Measurements from ENCODE around the gene MCOLN2.

Gene MCOLN2

GRCh38 chr1:84949664-84950063, 47.2 kb downstream of the MCOLN2 start:
- Histone ChIP-seq H3K79me2 (ENCODE audit: control insufficient read depth, low read length) (0 out of 2 replicates have a peak, but pooled peaks cover 3% of the 10 kb centered on the region), H3F3A (ENCODE audit: control insufficient read depth, insufficient read depth) (no peaks in the 10 kb centered on the region; the same call in 1 of the 2 replicates), H3K9me2 (replicated peaks; ENCODE audit: control insufficient read depth, low read length) (no peaks in the 10 kb centered on the region), H3K4me2 (ENCODE audit: low read length) (no peak overlapping the region), H3K27ac (ENCODE audit: low read depth, low read length) (no peak overlapping the region), H3K36me3 (ENCODE audit: control insufficient read depth, low read length) (peaks cover 46% of the 10 kb centered on the region), H4K20me1 (ENCODE audit: control insufficient read depth, insufficient read depth, low read depth, low read length) (no peaks in the 10 kb centered on the region), H3K9me3 (ENCODE audit: control insufficient read depth, insufficient read depth, low read length) (no peaks in the 10 kb centered on the region), H3K4me3 (ENCODE audit: low read length) (no peak overlapping the region), H3K27me3 (ENCODE audit: control insufficient read depth, low read length) (no peaks in the 10 kb centered on the region), H3K4me1 (ENCODE audit: control insufficient read depth, low read length) (peaks cover 11% of the 10 kb centered on the region)
- TF ChIP-seq CTCF (IDR thresholded peaks at IDR 0.05; ENCODE audit: low read depth, low read length, poor library complexity, severe bottlenecking) (no peak), EZH2phosphoT487 (IDR thresholded peaks at IDR 0.05; ENCODE audit: borderline replicate concordance, low read length) (no peak)

GRCh38 chr1:84947536-84948410, 49.1 kb downstream of the MCOLN2 start:
- H3K4me2 ChIP-seq (ENCODE audit: low read length) = no peak overlapping the region
- no peaks in the 10 kb centered on the region for H3K9me3 ChIP-seq (ENCODE audit: control insufficient read depth, insufficient read depth, low read length)
- 0 out of 2 replicates have a peak, but pooled peaks cover 3% of the 10 kb centered on the region for H3K79me2 ChIP-seq (ENCODE audit: control insufficient read depth, low read length)
- TF ChIP-seq CTCF (IDR thresholded peaks at IDR 0.05; ENCODE audit: low read depth, low read length, poor library complexity, severe bottlenecking) (no peak), EZH2phosphoT487 (IDR thresholded peaks at IDR 0.05; ENCODE audit: borderline replicate concordance, low read length) (no peak)
- no peak overlapping the region for H3K4me3 ChIP-seq (ENCODE audit: low read length)
- H3K9me2 ChIP-seq (replicated peaks; ENCODE audit: control insufficient read depth, low read length) = no peaks in the 10 kb centered on the region
- H3K36me3 ChIP-seq (ENCODE audit: control insufficient read depth, low read length) = peaks cover 35% of the 10 kb centered on the region
- H3F3A ChIP-seq (ENCODE audit: control insufficient read depth, insufficient read depth) = no peaks in the 10 kb centered on the region; the same call in 1 of the 2 replicates
- H3K4me1 ChIP-seq (ENCODE audit: control insufficient read depth, low read length) = peaks cover 13% of the 10 kb centered on the region
- no peaks in the 10 kb centered on the region for H3K27me3 ChIP-seq (ENCODE audit: control insufficient read depth, low read length)
- no peak overlapping the region for H3K27ac ChIP-seq (ENCODE audit: low read depth, low read length)
- no peaks in the 10 kb centered on the region for H4K20me1 ChIP-seq (ENCODE audit: control insufficient read depth, insufficient read depth, low read depth, low read length)

- H3K27ac ChIP-seq (ENCODE audit: low read depth, low read length) = no peak overlapping the region
- H3K9me3 ChIP-seq (ENCODE audit: control insufficient read depth, insufficient read depth, low read length) = no peaks in the 10 kb centered on the region
- H3K9me2 ChIP-seq (replicated peaks; ENCODE audit: control insufficient read depth, low read length) = no peaks in the 10 kb centered on the region
- H3K4me2 ChIP-seq (ENCODE audit: low read length) = no peak overlapping the region
- H3K4me3 ChIP-seq (ENCODE audit: low read length) = no peak overlapping the region
- H3K4me1 ChIP-seq (ENCODE audit: control insufficient read depth, low read length) = peaks cover 13% of the 10 kb centered on the region
- no peaks in the 10 kb centered on the region for H4K20me1 ChIP-seq (ENCODE audit: control insufficient read depth, insufficient read depth, low read depth, low read length)
- H3K79me2 ChIP-seq (ENCODE audit: control insufficient read depth, low read length) = 0 out of 2 replicates have a peak, but pooled peaks cover 3% of the 10 kb centered on the region
- no peak for TF ChIP-seq CTCF (IDR thresholded peaks at IDR 0.05; ENCODE audit: low read depth, low read length, poor library complexity, severe bottlenecking)
- TF ChIP-seq EZH2phosphoT487 (IDR thresholded peaks at IDR 0.05; ENCODE audit: borderline replicate concordance, low read length) = no peak
- H3K27me3 ChIP-seq (ENCODE audit: control insufficient read depth, low read length) = no peaks in the 10 kb centered on the region
- peaks cover 27% of the 10 kb centered on the region for H3K36me3 ChIP-seq (ENCODE audit: control insufficient read depth, low read length)
- no peaks in the 10 kb centered on the region; the same call in 1 of the 2 replicates for H3F3A ChIP-seq (ENCODE audit: control insufficient read depth, insufficient read depth)
These were observed 50.3 kb downstream of the MCOLN2 start for GRCh38 chr1:84946631-84947030.
